DMS53 (cell line): ENCODE results near the gene KPNA3.
"Not testable (repeated sequence)": the region's sequence is repeated elsewhere in the genome, so short reads cannot be mapped to it uniquely, and the experiment has no call there.

Experiments used
- DNase-seq: peaks from one replicate; lab custom pipeline; 2025; lab: John Stamatoyannopoulos, UW

Gene KPNA3

DNA sequence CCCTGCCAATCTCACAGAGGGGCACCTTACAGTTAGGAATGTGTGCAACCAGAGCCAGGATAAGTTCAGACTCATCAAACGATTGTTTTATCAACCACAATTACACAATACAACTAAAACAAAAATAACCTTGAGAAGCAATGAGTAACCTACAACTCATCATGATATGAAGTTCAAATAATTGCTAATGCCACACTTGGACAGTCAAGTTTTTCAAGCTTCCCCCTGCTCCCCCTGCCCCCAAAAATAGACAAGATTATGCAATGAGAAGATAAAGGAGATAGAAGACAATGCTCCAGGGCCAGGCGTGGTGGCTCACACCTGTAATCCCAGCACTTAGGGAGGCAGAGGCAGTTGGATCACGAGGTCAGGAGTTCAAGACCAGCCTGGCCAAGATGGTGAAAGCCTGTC lies 13.6 kb upstream of the KPNA3 start:
- DNase-seq = no peak

DNA sequence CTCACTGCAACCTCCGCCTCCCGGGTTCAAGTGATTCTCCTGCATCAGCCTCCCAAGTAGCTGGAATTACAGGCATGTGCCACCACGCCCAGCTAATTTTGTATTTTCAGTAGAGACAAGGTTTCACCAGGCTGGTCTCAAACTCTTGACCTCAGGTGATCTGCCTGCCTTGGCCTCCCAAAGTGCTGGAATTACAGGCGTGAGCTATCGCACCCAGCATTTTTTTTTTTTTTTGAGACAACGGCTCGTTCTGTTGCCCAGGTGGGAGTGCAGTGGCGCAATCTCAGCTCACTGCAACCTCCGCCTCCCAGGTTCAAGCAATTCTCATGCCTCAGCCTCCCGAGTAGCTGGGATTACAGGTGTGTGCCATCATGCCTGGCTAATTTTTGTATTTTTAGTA lies 10.6 kb upstream of the KPNA3 start:
- not testable (repeated sequence) for DNase-seq

DNA sequence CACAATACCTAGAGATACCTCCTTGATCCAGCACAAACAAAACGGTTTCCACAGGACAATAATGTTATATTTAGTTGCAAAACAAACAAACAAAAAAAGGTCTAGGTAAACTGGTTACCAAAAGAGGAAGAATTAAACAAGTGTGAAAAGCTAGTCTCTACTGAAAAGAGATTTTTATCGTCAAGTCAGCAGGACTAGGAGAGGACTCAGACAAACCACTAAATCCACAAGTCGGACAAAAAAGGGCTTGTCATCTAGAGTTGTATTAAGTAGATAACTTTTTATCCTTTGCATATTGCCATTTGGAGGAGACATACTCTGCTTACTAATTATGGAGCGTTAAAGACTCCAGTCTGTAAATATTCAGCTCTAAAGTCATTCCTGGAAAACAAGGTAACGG lies 9.9 kb upstream of the KPNA3 start:
- DNase-seq = no peak

DNA sequence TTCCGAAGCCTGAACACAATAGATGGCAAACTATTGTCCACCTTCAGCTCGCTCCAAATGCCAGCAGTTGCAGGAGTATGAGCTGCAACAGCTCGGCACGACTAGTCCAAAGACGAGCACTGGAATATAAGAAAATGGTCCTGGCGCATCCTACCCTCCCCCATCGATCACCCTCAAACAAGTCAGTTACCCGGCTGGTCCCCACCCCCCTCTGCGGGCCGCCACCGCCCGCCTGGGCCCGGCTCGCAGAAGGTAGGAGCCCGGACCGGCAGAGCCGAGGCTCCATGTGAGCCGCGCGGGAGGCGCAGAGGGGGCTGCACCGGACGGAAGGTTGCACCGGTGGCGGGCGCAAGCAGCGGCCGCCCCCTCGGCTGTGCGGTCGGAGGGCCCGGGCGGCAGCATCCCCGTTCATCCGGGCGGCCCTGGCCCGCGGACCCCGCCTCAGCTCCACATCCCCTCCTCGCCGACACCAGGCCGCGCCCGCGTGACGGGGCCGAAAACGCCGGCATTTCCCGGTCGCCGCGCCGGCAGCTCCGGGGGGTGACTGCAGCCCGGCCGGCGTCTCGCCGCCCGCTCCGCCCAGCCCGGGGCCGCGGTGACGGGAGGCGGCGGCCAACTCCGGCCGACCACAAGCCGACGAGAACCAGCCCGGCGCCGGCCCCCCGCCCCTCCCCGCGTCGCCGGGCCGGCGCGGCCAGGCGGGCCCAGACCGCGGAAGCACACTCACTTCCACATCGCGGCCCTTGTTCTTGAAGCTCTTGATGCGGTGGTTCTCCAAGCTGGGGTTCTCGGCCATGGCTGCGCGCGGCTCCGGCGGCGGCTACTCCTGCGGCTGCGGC lies 552 bp downstream of the KPNA3 start:
- DNase-seq = peak; percentile 66

DNA sequence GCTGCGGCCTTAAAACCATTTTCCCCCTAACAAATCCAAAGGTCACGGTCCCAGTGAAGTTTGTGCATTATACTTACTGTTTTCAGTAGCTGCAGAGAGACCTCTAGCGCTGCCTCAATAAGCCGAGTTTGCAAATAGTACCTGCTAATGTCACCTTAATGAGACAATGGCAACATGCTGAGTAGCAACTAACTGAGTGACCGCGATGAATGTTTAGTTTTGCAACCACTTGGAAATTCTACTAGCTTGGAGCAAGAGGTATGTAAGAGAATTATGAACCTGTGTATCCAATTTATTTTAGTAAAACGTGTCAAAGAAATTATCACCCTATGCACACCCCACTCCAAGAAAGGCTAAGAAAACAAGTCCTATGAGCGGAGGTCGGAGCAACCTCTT lies 1.2 kb downstream of the KPNA3 start:
- DNase-seq = peak; percentile 47

DNA sequence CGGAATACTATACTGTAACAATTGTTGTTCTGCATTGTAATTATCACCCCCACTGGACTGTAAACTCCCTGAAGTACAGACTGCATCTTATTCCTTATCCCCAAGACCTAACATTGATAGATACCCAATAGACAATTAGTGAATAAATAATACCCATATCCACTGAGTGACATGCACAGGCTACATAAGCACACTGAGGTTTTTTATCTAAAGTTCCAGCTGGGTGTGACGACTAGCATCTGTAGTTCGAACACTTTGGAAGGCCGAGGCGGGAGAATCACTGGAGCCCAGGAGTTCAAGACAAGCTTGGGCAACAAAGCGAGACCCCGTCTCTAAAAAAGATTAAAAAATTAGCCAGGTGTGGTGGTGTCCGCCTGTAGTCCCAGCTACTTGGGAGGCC lies 2.5 kb downstream of the KPNA3 start:
- DNase-seq = no peak

DNA sequence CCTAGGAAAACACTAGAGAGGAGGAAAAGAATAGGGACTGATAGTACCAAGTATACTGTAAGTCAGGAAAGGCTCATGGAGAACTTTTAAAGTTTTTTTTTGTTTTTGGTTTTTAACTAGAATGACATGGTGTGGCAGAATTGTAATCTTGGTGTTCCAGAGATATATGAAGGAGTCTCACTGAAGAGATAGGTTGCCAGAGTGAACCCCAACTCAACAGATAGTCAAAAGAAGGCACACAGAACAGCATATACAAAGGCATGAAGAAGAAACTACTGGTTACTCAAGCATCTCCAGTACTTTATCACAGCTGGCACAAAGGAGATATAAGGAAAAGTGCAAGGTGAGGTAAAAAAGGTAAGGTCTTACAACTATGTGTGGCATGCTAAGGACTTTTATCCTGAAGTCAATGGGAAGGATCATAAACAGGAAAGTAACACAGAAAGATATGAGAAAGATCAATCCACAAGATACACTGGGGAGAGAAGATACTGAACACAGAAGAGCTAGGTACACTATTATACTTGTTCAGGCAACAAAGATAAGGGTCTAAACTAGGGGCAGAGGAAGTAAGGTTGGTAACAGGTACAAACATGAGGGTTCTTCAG lies 6.0 kb downstream of the KPNA3 start:
- no peak for DNase-seq

DNA sequence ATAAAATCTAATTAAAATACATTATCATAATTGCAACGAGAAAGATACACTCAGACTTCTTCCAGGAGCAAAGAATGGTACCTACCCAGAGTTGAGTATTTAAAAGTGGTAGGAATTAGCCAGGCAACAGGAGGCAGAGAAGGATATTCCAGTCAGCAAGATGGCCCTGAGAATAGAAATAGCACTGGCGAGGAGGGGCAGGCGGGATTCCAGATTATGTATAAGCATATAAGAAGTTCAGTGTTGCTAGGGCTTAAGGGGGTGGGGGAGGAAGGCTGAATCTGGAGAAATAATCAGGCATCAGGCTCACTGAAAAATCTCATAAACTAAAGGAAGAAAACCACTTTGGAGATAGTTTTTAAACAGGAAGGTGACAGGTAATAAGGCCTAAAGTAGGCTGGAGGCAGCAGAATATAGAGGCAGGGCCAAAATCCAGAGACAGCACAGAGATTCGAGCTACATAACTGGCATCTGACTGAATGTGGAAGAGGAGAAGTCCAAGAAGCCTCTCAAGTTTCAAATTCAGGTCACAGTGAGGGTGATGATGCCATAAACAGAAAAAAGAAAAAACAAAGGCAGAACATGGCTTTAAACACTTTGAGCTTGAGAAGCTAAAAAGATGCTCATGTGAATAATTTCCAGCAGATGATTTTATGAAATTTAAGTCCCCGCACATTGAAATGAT lies 7.5 kb downstream of the KPNA3 start:
- no peak for DNase-seq

DNA sequence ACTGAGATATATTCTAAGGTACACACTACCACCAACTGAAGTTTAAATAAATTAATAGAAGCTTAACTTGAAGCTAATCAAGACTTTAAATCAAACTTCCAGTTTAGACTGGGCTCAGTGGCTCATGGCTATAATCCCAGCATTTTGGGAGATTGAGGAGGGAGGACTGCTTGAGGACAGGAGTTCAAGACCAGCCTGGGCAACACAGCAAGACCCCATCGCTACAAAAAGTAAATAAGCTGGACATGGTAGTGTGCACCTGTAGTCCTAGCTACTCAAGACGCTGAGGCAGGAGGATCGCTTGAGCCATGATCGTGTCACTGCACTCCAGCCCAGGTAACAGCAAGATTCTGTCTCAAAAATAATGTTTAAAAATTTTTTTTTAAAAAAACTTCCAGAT lies 8.6 kb downstream of the KPNA3 start:
- DNase-seq = no peak

DNA sequence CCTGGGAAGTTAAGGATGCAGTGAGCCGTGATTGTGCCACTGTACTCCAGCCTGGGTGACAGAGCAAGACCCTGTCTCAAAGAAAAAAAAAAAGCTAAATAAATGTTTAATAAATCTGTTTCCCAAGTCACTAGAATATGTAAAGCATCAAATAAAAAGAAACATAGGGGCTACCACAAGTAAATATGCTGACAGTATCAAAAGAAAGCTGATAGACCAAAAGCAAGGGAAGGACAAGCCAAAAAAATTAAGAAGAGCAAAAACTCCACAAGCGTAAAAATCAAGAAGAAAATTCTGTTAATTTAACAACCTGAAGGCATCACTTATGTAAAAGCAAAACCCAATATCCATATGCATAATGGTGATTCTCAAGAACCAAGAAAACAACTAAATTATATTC lies 9.7 kb downstream of the KPNA3 start:
- no peak for DNase-seq

DNA sequence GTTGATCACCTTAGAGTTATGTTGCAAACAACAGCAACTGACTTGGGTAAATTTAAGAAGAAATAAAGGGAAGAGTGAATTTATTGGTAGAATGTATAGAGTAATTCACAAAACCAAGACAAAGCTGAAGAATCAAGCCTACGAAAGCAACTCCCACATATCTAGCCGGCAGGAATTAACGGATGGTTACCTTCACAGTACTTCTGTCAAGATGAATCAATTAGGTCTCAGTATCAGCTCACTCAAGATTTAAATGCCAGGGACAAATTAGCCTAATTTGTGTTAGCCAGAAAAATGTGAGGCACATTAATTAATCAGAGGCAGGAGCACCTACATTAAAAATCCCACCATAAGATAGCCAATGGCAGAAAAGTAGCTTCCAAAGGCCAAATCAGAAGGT lies 10.7 kb downstream of the KPNA3 start:
- DNase-seq = no peak

DNA sequence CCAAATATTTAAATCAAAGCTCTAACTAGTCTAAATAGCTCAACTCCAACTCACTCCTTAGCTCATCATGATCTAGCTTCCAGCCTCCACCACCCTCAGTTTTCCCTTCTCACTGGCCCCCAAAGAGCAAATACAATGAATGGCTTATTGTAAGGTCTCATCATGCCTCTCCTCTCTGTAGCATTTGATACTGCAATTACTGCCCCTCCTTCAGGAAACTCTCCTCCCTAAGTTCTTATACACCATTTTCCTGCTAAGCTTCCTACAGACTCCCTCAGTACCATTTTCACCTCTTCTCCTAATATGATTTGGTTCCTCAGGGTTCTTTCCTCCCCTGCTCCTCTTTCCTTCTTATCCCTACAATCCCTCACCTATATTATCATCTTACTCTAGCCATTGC lies 12.8 kb downstream of the KPNA3 start:
- DNase-seq = no peak

DNA sequence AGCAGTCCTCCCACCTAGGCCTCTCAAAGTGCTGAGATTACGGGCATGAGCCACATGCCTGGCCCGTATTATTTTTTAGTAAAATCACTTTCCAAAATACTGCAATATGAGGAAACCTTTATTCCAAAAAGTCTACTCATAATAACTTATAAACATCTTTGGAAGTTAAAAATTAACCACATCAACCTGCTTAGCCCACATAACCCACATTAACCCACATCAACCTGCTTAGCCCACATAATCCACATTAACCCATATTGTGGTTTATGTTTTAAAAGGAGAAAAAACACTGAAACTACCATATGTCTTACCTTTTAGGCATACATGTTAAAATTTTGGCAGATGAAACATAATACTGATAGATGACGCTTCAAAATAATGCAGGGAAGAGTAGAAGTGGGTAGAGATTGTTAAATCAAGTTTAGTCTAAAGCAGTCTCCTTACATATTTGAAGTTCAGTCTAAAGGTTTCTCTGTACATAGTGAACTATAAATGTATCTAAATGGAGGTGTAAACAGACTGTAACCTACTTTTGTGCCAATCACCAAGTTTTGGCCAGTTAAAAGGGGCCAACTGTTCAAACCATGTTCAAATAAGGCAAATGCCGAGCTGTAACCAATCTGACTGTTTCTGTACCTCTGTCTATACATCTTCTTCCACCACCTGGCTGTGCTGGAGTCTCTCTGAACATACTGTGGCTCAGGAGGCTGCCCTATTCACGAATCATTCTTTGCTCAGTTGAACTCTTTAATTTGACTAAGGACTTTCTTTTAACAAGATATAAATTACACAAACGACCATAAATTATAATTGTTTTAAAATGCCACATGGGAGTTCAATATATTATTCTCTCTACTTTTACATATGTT lies 14.5 kb downstream of the KPNA3 start:
- DNase-seq = peak; percentile 5

DNA sequence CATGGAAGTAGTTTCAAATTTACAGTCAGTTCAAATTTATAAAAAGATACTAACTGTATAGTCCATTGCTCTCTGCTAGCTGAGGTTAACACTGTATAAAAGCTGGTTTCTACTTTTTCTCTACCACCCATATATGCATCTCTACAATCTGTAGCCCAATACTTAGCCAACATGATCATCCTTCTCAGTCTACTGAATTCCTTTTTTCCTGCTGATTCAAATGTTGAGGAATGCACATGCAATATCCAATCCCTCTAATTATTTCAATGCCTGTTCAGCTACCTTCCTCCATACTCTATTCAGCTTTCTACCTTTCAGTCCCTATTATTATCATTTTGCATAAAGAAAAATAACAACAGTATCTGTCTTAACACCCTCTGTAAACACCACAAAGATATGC lies 15.6 kb downstream of the KPNA3 start:
- DNase-seq = no peak

DNA sequence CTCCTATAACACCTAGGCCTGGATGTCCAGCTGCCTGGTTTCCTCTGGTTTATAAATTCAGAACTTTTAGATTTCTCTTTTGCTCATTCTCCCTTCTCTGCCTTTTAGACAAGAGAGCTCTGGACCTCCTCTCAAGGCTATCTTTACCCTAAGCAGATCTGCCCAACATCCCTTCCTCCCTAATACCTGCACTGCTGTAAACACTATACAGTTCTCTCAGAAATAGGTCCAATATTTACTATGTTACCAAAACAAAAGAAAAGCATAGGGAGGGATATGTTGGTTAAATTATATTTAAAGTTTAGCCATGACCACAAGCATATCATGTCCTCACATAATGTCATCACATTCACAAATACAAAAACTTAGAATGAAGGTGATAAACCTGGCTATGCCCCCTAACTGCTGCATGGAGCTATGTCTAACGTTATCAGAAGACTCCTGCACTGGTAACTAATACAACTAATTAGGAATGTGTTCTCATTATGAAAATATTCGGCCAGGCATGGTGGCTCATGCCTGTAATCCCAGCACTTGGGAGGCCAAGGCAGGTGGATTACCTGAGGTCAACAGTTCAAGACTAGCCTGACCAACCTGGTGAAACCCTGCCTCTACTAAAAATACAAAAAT lies 18.0 kb downstream of the KPNA3 start:
- DNase-seq = no peak

DNA sequence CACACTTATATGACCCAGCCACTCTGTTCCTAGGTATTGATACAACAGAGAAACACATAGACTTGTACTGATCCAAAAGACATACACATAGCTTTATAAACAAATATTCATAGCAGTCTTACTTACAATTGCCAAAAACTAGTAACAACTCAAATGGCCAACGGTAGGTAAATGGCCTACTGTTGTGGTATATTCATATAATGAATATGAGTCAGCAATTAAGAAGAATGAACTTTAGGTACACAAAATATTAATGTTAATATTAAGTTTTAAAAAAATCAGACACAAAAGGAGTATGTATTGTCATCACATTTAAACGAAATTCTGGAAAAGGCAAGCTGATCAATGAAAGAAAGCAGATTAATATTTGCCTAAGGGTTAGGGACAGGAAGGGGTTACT lies 19.7 kb downstream of the KPNA3 start:
- no peak for DNase-seq

DNA sequence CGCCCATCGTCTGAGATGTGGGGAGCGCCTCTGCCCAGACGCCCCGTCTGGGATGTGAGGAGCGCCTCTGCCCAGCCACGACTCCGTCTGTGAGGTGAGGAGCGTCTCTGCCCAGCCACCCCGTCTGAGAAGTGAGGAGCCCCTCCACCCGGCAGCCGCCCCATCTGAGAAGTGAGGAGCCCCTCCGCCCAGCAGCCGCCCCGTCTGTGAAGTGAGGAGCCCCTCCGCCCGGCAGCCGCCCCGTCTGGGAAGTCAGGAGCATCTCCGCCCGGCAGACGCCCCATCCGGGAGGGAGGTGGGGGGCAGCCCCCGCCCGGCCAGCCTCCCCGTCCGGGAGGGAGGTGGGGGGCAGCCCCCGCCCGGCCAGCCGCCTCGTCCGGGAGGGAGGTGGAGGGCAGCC lies 30.7 kb downstream of the KPNA3 start:
- not testable (repeated sequence) for DNase-seq

DNA sequence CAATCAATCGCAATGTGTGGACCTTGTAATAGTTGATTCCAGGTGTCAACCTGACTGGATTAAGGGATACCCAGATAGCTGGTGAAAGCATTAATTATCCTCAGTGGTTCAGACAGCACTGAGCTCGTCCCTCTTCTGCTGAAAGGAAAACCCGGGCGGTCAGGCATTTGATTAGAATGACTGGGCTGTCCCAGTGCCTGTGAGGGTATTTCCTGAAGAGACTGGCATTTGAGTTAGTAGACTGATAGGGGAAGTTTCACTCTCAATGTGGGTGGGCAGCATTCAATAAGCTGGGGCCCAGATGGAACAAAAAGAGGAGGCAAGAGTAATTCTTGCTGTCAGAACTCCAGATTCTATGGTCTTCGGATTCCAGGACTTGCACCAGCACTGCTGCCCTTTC lies 31.9 kb downstream of the KPNA3 start:
- DNase-seq = no peak

DNA sequence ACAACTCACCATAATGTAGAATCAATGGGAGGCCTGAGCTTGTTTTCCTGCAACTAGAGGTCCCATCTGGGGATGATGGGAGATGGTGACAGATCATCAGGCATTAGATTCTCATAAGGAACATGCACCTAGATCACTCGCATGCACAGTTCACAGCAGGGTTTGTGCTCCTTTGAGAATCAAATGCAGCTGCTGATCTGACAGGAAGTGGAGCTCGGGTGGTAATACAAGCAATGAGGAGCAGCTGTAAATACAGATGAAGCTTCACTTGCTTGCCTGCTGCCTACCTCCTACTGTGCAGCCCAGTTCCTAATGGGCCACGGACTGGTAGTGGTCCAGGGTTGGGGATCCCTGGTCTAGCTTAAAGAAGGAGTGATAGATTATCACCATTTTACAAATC lies 33.0 kb downstream of the KPNA3 start:
- peak; percentile 48 for DNase-seq

DNA sequence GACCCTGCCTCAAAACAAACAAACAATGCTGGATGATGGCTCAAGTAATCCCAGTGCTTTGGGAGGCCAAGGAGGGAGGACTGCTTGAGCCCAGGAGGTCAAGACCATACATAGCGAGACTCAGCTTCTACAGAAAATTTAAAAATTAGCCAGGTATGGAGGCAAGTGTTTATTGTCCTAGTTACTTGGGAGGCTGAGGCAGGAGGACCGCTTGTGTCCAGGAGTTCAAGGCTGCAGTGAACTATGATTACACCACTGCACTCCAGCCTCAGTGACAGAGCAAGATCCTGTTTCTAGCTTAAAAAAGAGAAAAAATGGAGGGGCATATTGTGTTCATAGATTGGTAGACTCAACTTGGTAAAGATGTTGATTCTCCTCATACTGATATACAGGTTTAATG lies 36.2 kb downstream of the KPNA3 start:
- DNase-seq = no peak

DNA sequence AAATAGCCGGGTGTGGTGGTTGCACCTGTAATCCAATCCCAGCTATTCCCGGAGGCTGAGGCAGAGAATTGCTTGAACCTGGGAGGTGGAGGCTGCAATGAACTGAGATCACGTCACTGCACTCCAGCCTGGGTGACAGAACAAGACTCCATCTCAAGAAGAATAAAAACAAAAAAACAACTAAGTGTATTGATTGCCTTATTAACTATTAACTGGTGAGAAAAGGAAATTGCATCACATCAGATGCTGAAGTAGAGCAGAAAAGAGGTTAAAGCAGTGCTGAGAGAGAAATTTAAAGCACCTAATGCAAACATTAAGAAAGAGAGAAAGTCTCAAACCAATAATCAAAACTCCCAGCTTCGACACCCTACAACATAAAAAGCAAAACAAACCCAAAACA lies 38.3 kb downstream of the KPNA3 start:
- no peak for DNase-seq

DNA sequence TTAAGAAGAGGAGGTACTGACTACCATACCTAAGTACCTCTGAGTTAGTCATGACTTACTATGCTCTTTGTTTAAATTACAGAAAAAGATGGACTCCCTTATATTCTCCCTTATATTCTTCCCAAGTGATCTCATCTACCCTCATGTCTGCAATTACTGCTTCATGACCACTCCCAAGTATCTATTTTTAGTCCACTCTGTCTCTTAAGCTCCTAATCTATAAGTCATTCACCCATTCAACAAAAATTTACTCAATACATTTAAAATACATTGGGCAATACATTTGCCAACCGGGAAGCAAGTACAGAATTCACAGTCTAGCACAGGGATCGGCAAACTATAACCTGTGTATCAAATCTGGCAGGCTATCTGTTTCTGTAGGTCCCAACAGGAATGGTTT lies 42.6 kb downstream of the KPNA3 start:
- no peak for DNase-seq
